Psoas muscle (tissue), 8 donors: Measurements from ENCODE around the gene LCT. TPM values are rescaled to one million over a fixed set of nuclear protein-coding genes. Genes with fewer than 3 reads are reported as not detected.
"Not testable (repeated sequence)": the region's sequence is repeated elsewhere in the genome, so short reads cannot be mapped to it uniquely, and the experiment has no call there.

Source experiments
- ATAC-seq, 4 donors: fragments of 200-7000 bp; cut with Tn5 transposase; one replicate each; pipeline ENCODE4 v1.9.1; 2020; ENCODE audit warnings: moderate library complexity in 3 of 4, mild to moderate bottlenecking in 2 of 4
- DNase-seq, 2 donors: peaks; one replicate each; pipeline ENCODE4 v3.0.0-alpha.2; 2020
- H3K27ac ChIP-seq: fragments of 200-600 bp; one replicate; pipeline ENCODE4 v1.8.0; 2022
- H3K27me3 ChIP-seq, 3 donors: fragments of 200-600 bp in 1 of 3; one replicate each; pipeline versions ENCODE4 v1.6.1 to v1.8.0; 2013 to 2022; ENCODE audit warnings: low read length in 2 of 3, mild to moderate bottlenecking in 2 of 3, moderate library complexity in 1 of 3; ENCODE audit not compliant: insufficient read depth in 3 of 3
- H3K36me3 ChIP-seq, 2 donors: fragments of 200-600 bp in 1 of 2; one replicate each; pipeline versions ENCODE4 v1.6.1 to v1.8.0; 2013 to 2022; ENCODE audit warnings: low read depth in 1 of 2, mild to moderate bottlenecking in 1 of 2, moderate library complexity in 1 of 2; ENCODE audit not compliant: insufficient read depth in 1 of 2
- H3K4me1 ChIP-seq: fragments of 200-600 bp; one replicate; pipeline ENCODE4 v1.8.0; 2022
- H3K4me3 ChIP-seq: fragments of 200-600 bp; one replicate; pipeline ENCODE4 v1.8.0; 2022; ENCODE audit warnings: mild to moderate bottlenecking
- H3K9me3 ChIP-seq: fragments of 200-600 bp; one replicate; pipeline ENCODE4 v1.8.0; 2022
- CTCF ChIP-seq: fragments of 200-600 bp; IDR thresholded peaks from one replicate; pipeline ENCODE4 v1.8.0; 2022; ENCODE audit warnings: antibody characterized with exemption
- WGBS, 3 donors: extraction: QIAGEN DNeasy Blood & Tissue Kit; methylation state at CpG; one replicate each; pipeline versions ENCODE4 v1.1.6 to v1.1.7; 2013; 5-methylcytosine and 5-hydroxymethylcytosine counted together
- intact Hi-C, 2 donors: fragments of 100-400 bp; cut with DNase I; formaldehyde crosslinking; loops; one replicate each; pipeline versions ENCODE4 v1.11.0 to v1.14.2; 2022
- polyA plus RNA-seq, 3 donors: library from polyadenylated mRNA; stranded (reverse); fragments of 200-250 nt; gene quantifications; one replicate each; pipeline ENCODE4 v1.2.3, GENCODE V29; 2013
- total RNA-seq, 4 donors: library from RNA; stranded (reverse); fragmentation: NEBNext Ultra II Directional in 2 of 4; extraction: Animal tissue kit (Norgen Biotek cat#: 25700) in 2 of 4; gene quantifications; one replicate each; pipeline versions ENCODE4 v1.2.1 to v1.2.4, GENCODE V29; 2021 to 2023
- donor health status: healthy with polysubstance abuse.
- donor health status: DM: no; HTN: no; CAD: no; lungs with moderate emphysema.
- donor health status: Bipolar disorder and iron deficiency.
- donor health status: healthy.
- donor health status: DM: yes; HTN: yes; CAD: no.
- donor health status: DM: no; HTN: no; CAD: no.
- donor health status: DM: no; HTN: no; CAD: no.
- donor health status: DM: yes; HTN: yes; CAD: no.

LCT gene
- total and polyA plus RNA-seq, 7 donors: 0.01 to 0.61 (median 0.03) TPM; not detected in 3

DNA sequence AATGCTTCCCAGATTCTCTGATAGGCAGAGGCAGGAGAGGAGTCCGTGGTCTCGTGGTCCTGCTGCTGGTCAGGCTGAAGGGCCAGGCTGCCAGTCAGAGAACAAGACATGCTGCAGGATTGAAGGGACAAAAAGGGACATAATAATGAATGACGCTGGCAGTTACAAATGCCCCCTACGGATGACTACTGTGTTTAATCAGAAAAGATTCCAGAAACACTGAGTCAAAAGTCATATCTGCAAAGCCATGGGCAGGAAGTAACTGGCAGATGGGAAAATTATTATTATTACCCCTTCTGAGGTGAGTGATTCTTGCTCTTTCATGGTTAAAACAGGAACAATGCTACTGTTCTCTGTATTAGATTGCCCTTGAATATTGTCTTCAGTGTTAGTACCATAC is 19.0 kb downstream of the LCT start:
- DNase-seq (no peak), ATAC-seq (no peak)
- Histone ChIP-seq H3K27ac (no peak overlapping the region), H3K9me3 (no peaks in the 10 kb centered on the region), H3K4me3 (no peak overlapping the region), H3K27me3 (no peaks in the 10 kb centered on the region), H3K4me1 (no peaks in the 10 kb centered on the region), H3K36me3 (no peaks in the 10 kb centered on the region)
- 61 to 70% (median 66%) methylated on average over 4 of the region's 4 CpGs for WGBS, 3 donors
- TF ChIP-seq CTCF: no peak
- intact Hi-C loops: no loop called here

GRCh38 chr2:135817466-135817865 is 19.5 kb downstream of the LCT start:
- DNase-seq (no peak), ATAC-seq (no peak)
- H3K36me3 ChIP-seq: no peaks in the 10 kb centered on the region
- H3K27me3 ChIP-seq: no peaks in the 10 kb centered on the region
- TF ChIP-seq CTCF: no peak
- H3K9me3 ChIP-seq: no peaks in the 10 kb centered on the region
- H3K4me3 ChIP-seq: no peak overlapping the region
- intact Hi-C loops: no loop called here
- no peaks in the 10 kb centered on the region for H3K4me1 ChIP-seq
- 79 to 90% (median 87%) methylated on average over 17 to 18 of the region's 18 CpGs for WGBS, 3 donors
- H3K27ac ChIP-seq: no peak overlapping the region

GRCh38 chr2:135815269-135815668 is 21.7 kb downstream of the LCT start:
- Histone ChIP-seq H3K4me3 (no peak overlapping the region), H3K9me3 (no peaks in the 10 kb centered on the region), H3K27ac (no peak overlapping the region), H3K4me1 (no peaks in the 10 kb centered on the region), H3K36me3 (no peaks in the 10 kb centered on the region), H3K27me3 (no peaks in the 10 kb centered on the region)
- ATAC-seq (no peak), DNase-seq (no peak)
- 77 to 84% (median 83%) methylated on average over 3 of the region's 3 CpGs for WGBS, 3 donors
- TF ChIP-seq CTCF: no peak
- intact Hi-C loops: no loop called here

- WGBS, 3 donors: 75 to 82% (median 78%) methylated on average over 2 of the region's 2 CpGs
- Histone ChIP-seq H3K4me1 (no peaks in the 10 kb centered on the region), H3K36me3 (no peaks in the 10 kb centered on the region), H3K9me3 (no peaks in the 10 kb centered on the region), H3K27me3 (no peaks in the 10 kb centered on the region), H3K27ac (no peak overlapping the region), H3K4me3 (no peak overlapping the region)
- DNase-seq (no peak), ATAC-seq (no peak)
- intact Hi-C loops: no loop called here
- no peak for TF ChIP-seq CTCF
These were observed 24.0 kb downstream of the LCT start for GRCh38 chr2:135812907-135813511.

DNA sequence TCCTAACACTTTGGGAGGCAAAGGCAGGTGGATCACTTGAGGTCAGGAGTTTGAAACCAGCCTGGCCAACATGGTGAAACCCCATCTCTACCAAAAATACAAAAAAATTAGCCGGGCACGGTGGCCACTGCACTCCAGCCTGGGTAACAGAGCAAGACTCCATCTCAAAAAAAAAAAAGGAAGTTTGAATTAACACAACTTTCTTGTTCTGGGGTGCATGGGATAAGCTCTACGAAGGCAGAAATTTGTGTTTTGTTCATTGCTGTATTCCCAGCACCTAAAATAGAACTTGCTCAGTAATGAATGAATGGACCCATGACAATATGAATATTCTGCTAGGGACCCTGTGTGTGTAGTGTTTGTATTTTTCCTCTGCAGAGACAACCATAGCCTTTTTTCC is 29.1 kb downstream of the LCT start:
- H3K4me3 ChIP-seq, H3K9me3 ChIP-seq, H3K27me3 ChIP-seq, H3K4me1 ChIP-seq, ATAC-seq, DNase-seq, intact Hi-C loops, H3K36me3 ChIP-seq, H3K27ac ChIP-seq: not testable (repeated sequence)
- WGBS, 3 donors: 87 to 89% (median 88%) methylated on average over 3 of the region's 3 CpGs
